Measurements from ENCODE around the gene NAGLU. TPM values are rescaled to one million over a fixed set of nuclear protein-coding genes. Genes with fewer than 3 reads are reported as not detected.

Gene NAGLU
- total and polyA plus RNA-seq, 9 donors, result 15.4 to 24.1 (median 20.6) TPM

DNA sequence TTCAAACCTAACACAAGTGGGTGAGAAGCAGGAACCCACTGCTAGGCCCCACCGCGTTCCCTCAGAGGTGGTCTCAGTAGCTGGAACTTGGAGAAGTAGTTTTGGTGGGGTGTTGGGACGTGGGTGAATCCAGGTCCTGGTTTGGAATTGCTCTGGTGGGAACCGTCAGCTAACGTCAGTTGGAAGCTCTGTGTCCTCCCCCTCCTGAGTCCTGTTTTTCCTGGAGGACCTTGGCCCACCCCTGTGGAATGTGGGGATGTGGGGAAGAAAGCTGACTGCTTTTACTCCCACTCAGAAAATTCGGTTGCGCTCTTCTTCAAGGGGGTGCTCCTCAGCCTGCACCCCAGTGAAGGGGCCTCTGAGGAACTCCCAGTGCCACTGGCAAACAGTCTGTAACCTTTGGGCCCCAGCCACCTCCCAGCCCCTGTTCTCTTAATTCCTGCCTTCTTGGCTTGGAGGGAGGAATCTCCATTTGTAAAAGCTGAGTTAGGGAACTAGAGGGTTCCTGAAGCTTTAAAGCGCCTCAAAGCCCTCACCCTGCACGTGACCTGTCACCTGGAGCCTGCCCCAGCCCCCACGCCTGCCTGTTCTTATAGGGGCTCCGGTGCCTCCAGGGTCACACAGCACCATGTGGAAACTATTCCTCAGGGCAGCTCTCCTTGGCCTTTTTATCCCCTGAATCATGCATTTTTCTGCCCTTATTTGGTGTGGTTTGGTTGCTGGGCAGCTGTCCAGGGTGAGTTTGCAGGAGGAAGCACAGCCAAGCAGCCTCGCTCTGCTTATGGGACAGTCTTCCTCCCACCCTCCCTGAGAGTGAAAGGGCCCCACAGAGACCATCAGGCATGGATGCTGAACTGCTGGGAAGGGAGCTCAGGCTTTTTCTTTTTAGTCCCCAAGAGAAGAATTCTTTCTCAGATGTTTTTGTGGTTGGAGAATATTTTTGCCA, 16.2 kb upstream of the NAGLU start:
- Histone ChIP-seq H3K36me3 (ENCODE audit: control insufficient read depth, insufficient read depth, low read length) (peaks cover 30% of the 10 kb centered on the region), H3K9me3 (replicated peaks; ENCODE audit: control insufficient read depth, low read depth, low read length) (no peaks in the 10 kb centered on the region), H3K27me3 (ENCODE audit: control insufficient read depth, insufficient read depth, low read length) (no peaks in the 10 kb centered on the region), H3K27ac (ENCODE audit: low read length) (peak overlapping the region; percentile 97), H3K4me3 (ENCODE audit: low read length) (no peak overlapping the region), H3K4me1 (ENCODE audit: control insufficient read depth, insufficient read depth, low read length) (peaks cover 62% of the 10 kb centered on the region)
- DNase-seq, result peak; percentile 98
- WGBS (ENCODE audit: insufficient coverage), result 5% methylated on average over 7 of the region's 12 CpGs

- no peak overlapping the region for H3K4me3 ChIP-seq (ENCODE audit: low read length)
- peak overlapping the region; percentile 97 for H3K27ac ChIP-seq (ENCODE audit: low read length)
- 19% methylated on average over 4 of the region's 9 CpGs for WGBS (ENCODE audit: insufficient coverage)
- DNase-seq, result no peak
- no peaks in the 10 kb centered on the region for H3K9me3 ChIP-seq (replicated peaks; ENCODE audit: control insufficient read depth, low read depth, low read length)
- peaks cover 62% of the 10 kb centered on the region for H3K4me1 ChIP-seq (ENCODE audit: control insufficient read depth, insufficient read depth, low read length)
- peaks cover 29% of the 10 kb centered on the region for H3K36me3 ChIP-seq (ENCODE audit: control insufficient read depth, insufficient read depth, low read length)
- no peaks in the 10 kb centered on the region for H3K27me3 ChIP-seq (ENCODE audit: control insufficient read depth, insufficient read depth, low read length)
These were observed 15.5 kb upstream of the NAGLU start for GRCh38 chr17:42520540-42520951.

DNA sequence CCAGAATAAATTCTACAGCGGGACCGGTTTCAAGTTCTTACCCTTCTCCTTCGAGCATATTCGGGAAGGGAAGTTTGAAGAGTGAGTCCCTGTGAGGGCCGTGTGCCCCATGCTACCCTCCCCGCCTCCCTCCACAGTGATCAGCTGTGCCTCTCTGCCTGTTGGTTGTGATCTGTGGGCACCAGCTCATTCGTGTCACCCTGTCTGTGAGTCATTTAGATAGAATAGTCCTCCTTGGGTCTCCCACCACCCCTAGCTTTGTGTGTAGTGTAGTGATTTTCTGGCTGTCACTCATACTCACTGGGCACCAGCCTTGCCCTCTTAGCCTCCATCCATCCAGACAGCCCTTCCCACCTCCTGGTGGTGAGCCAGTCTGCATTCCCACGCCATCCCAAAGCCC, 15.0 kb upstream of the NAGLU start:
- Histone ChIP-seq H3K27ac (ENCODE audit: low read length) (peak overlapping the region; percentile 97), H3K4me1 (ENCODE audit: control insufficient read depth, insufficient read depth, low read length) (peaks cover 62% of the 10 kb centered on the region), H3K36me3 (ENCODE audit: control insufficient read depth, insufficient read depth, low read length) (peaks cover 28% of the 10 kb centered on the region), H3K9me3 (replicated peaks; ENCODE audit: control insufficient read depth, low read depth, low read length) (no peaks in the 10 kb centered on the region), H3K4me3 (ENCODE audit: low read length) (no peak overlapping the region), H3K27me3 (ENCODE audit: control insufficient read depth, insufficient read depth, low read length) (no peaks in the 10 kb centered on the region)
- DNase-seq, result no peak
- no CpG with 5 or more reads among the region's 8 CpGs for WGBS (ENCODE audit: insufficient coverage)

DNA sequence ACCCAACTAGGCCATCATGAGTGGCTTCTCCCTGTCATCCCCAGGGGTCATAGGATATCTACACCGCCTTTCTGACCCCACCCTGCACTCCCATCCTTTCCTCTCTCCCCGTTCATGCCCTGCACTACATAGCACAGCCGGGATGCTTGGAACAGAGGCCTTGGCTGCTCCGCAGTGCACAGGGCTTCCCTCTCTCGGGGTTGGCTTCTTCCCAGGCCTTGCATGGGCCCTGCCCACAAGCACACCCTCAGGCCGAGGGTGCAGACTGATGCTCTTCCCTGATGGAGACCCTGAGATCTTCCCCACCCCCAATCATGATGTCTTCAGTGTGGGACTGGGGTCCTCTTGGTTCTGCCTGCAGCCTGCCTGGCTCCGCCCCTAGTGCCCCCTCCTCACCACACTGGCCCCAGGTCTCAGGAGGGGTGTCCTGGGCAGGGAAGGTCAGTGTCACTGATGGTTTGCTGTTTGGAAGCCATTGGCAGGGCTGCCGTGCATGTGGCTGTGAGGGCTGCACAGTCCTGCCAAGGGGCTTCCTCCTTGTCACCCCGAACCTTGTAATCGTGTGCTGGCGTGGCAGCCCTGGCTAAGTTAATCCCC, 14.3 kb upstream of the NAGLU start:
- no peaks in the 10 kb centered on the region for H3K27me3 ChIP-seq (ENCODE audit: control insufficient read depth, insufficient read depth, low read length)
- DNase-seq, result no peak
- WGBS (ENCODE audit: insufficient coverage), result 33% methylated on average over 9 of the region's 11 CpGs
- peaks cover 62% of the 10 kb centered on the region for H3K4me1 ChIP-seq (ENCODE audit: control insufficient read depth, insufficient read depth, low read length)
- H3K4me3 ChIP-seq (ENCODE audit: low read length), result no peak overlapping the region
- H3K9me3 ChIP-seq (replicated peaks; ENCODE audit: control insufficient read depth, low read depth, low read length), result no peaks in the 10 kb centered on the region
- peaks cover 22% of the 10 kb centered on the region for H3K36me3 ChIP-seq (ENCODE audit: control insufficient read depth, insufficient read depth, low read length)
- H3K27ac ChIP-seq (ENCODE audit: low read length), result peak overlapping the region; percentile 97

- H3K9me3 ChIP-seq (replicated peaks; ENCODE audit: control insufficient read depth, low read depth, low read length), result no peaks in the 10 kb centered on the region
- no peaks in the 10 kb centered on the region for H3K27me3 ChIP-seq (ENCODE audit: control insufficient read depth, insufficient read depth, low read length)
- no peak for DNase-seq
- H3K36me3 ChIP-seq (ENCODE audit: control insufficient read depth, insufficient read depth, low read length), result peaks cover 22% of the 10 kb centered on the region
- H3K4me3 ChIP-seq (ENCODE audit: low read length), result no peak overlapping the region
- H3K27ac ChIP-seq (ENCODE audit: low read length), result peak overlapping the region; percentile 97
- H3K4me1 ChIP-seq (ENCODE audit: control insufficient read depth, insufficient read depth, low read length), result peaks cover 63% of the 10 kb centered on the region
- WGBS (ENCODE audit: insufficient coverage), result 59% methylated on average over 4 of the region's 9 CpGs
These were observed 13.7 kb upstream of the NAGLU start for GRCh38 chr17:42522263-42522790.

- H3K9me3 ChIP-seq (replicated peaks; ENCODE audit: control insufficient read depth, low read depth, low read length), result no peaks in the 10 kb centered on the region
- DNase-seq, result no peak
- H3K4me3 ChIP-seq (ENCODE audit: low read length), result no peak overlapping the region
- peak overlapping the region; percentile 97 for H3K27ac ChIP-seq (ENCODE audit: low read length)
- WGBS (ENCODE audit: insufficient coverage), result 40% methylated on average over 1 of the region's 8 CpGs
- H3K4me1 ChIP-seq (ENCODE audit: control insufficient read depth, insufficient read depth, low read length), result peaks cover 59% of the 10 kb centered on the region
- H3K36me3 ChIP-seq (ENCODE audit: control insufficient read depth, insufficient read depth, low read length), result peaks cover 20% of the 10 kb centered on the region
- no peaks in the 10 kb centered on the region for H3K27me3 ChIP-seq (ENCODE audit: control insufficient read depth, insufficient read depth, low read length)
These were observed 13.2 kb upstream of the NAGLU start for GRCh38 chr17:42522798-42523278.

- no CpG with 5 or more reads among the region's 2 CpGs for WGBS (ENCODE audit: insufficient coverage)
- no peak overlapping the region for H3K27ac ChIP-seq (ENCODE audit: low read length)
- peaks cover 37% of the 10 kb centered on the region for H3K4me1 ChIP-seq (ENCODE audit: control insufficient read depth, insufficient read depth, low read length)
- H3K36me3 ChIP-seq (ENCODE audit: control insufficient read depth, insufficient read depth, low read length), result peaks cover 20% of the 10 kb centered on the region
- H3K4me3 ChIP-seq (ENCODE audit: low read length), result no peak overlapping the region
- no peaks in the 10 kb centered on the region for H3K9me3 ChIP-seq (replicated peaks; ENCODE audit: control insufficient read depth, low read depth, low read length)
- no peaks in the 10 kb centered on the region for H3K27me3 ChIP-seq (ENCODE audit: control insufficient read depth, insufficient read depth, low read length)
- no peak for DNase-seq
These were observed 10.8 kb upstream of the NAGLU start for GRCh38 chr17:42525221-42525620.

GRCh38 chr17:42526031-42526444, 10.0 kb upstream of the NAGLU start:
- Histone ChIP-seq H3K27ac (ENCODE audit: low read length) (peak overlapping the region; percentile 13), H3K27me3 (ENCODE audit: control insufficient read depth, insufficient read depth, low read length) (no peaks in the 10 kb centered on the region), H3K36me3 (ENCODE audit: control insufficient read depth, insufficient read depth, low read length) (peaks cover 20% of the 10 kb centered on the region), H3K9me3 (replicated peaks; ENCODE audit: control insufficient read depth, low read depth, low read length) (no peaks in the 10 kb centered on the region), H3K4me1 (ENCODE audit: control insufficient read depth, insufficient read depth, low read length) (peaks cover 29% of the 10 kb centered on the region), H3K4me3 (ENCODE audit: low read length) (no peak overlapping the region)
- WGBS (ENCODE audit: insufficient coverage), result 60% methylated on average over 1 of the region's 6 CpGs
- DNase-seq, result no peak

GRCh38 chr17:42527932-42528331, 8.1 kb upstream of the NAGLU start:
- Histone ChIP-seq H3K9me3 (replicated peaks; ENCODE audit: control insufficient read depth, low read depth, low read length) (no peaks in the 10 kb centered on the region), H3K36me3 (ENCODE audit: control insufficient read depth, insufficient read depth, low read length) (peaks cover 3% of the 10 kb centered on the region), H3K27me3 (ENCODE audit: control insufficient read depth, insufficient read depth, low read length) (no peaks in the 10 kb centered on the region), H3K4me1 (ENCODE audit: control insufficient read depth, insufficient read depth, low read length) (peaks cover 13% of the 10 kb centered on the region), H3K27ac (ENCODE audit: low read length) (no peak overlapping the region), H3K4me3 (ENCODE audit: low read length) (no peak overlapping the region)
- WGBS (ENCODE audit: insufficient coverage), result 100% methylated on average over 2 of the region's 6 CpGs
- no peak for DNase-seq

DNA sequence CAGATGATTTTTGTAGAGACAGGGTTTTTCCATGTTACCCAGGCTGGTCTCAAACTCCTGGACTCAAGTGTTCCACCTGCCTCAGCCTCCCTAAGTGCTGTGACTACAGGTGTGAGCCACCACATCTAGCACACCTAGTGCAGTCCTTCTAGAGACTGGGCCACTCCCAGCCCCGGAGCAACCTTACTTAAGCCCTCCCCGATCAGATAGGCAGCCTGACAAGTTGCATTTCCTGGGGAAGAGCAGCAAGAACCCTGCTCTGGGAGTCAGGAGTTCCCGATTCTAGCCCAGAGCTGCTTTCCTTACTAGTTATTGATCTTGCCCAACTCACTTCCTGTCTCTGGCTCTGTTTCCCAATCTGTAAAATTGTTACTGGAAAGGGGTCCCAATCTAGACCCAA, 7.0 kb upstream of the NAGLU start:
- no peak for DNase-seq
- H3K27ac ChIP-seq (ENCODE audit: low read length), result no peak overlapping the region
- peaks cover 10% of the 10 kb centered on the region for H3K4me1 ChIP-seq (ENCODE audit: control insufficient read depth, insufficient read depth, low read length)

More for the DNA sequence above, 7.0 kb upstream of the NAGLU start:
- Histone ChIP-seq H3K4me3 (ENCODE audit: low read length) (no peak overlapping the region), H3K27me3 (ENCODE audit: control insufficient read depth, insufficient read depth, low read length) (no peaks in the 10 kb centered on the region), H3K36me3 (ENCODE audit: control insufficient read depth, insufficient read depth, low read length) (no peaks in the 10 kb centered on the region), H3K9me3 (replicated peaks; ENCODE audit: control insufficient read depth, low read depth, low read length) (no peaks in the 10 kb centered on the region)
- 61% methylated on average over 2 of the region's 3 CpGs for WGBS (ENCODE audit: insufficient coverage)
